Cardiac muscle cell (in vitro differentiated cells and primary cell): ENCODE results near the gene MTERF4. TPM values are rescaled to one million over a fixed set of nuclear protein-coding genes. Genes with fewer than 3 reads are reported as not detected.
A peak's percentile ranks its signal among the peaks of the same experiment; 100 is the strongest.

Experiments
- DNase-seq, 2 donors: peaks; one replicate each; pipeline versions ENCODE4 v3.0.0 to v3.0.0-alpha.2; 2010 to 2017; ENCODE audit warnings: low read depth in 1 of 2, low spot score in 1 of 2
- H3K27ac ChIP-seq: fragments of 200-600 bp; sonication (generic); 2 replicates; pipeline ENCODE4 v1.5.1; 2016
- H3K27me3 ChIP-seq: fragments of 200-600 bp; sonication (generic); 2 replicates; pipeline ENCODE4 v1.6.0; 2016; ENCODE audit warnings: control low read depth
- H3K36me3 ChIP-seq: fragments of 200-600 bp; sonication (generic); 2 replicates; pipeline ENCODE4 v1.5.1; 2016; ENCODE audit warnings: control low read depth
- H3K4me1 ChIP-seq: fragments of 200-600 bp; sonication (generic); 2 replicates; pipeline ENCODE4 v1.8.1; 2017; ENCODE audit warnings: low read depth, mild to moderate bottlenecking, mixed run types
- H3K4me3 ChIP-seq: fragments of 200-600 bp; sonication (generic); 2 replicates; pipeline ENCODE4 v1.5.1; 2016; ENCODE audit warnings: mild to moderate bottlenecking
- H3K9me3 ChIP-seq: fragments of 200-600 bp; sonication (generic); 2 replicates; pipeline ENCODE4 v1.5.1; 2017; ENCODE audit warnings: low read depth, mild to moderate bottlenecking, control low read depth
- polyA plus RNA-seq: library from polyadenylated mRNA; unstranded; fragments of >200 nt; fragmentation: Nextera tagmentation; extraction: Ambion mirVana; gene quantifications from 2 replicates; pipeline ENCODE4 v1.2.1, GENCODE V29; 2016
- total RNA-seq: library from RNA; depleted of rRNA; stranded (reverse); fragments of >200 nt; gene quantifications from 2 replicates; pipeline ENCODE4 v1.2.3, GENCODE V29; 2016
- TF ChIP-seq, protein P1 (sequence below): IDR thresholded peaks from 2 replicates; pipeline ENCODE4 v1.5.1; 2012; ENCODE audit warnings: low read depth, mild to moderate bottlenecking, low read length

The MTERF4 gene
- total and polyA plus RNA-seq, 2 experiments from 2014 or later = 26.9 to 105 TPM

DNA sequence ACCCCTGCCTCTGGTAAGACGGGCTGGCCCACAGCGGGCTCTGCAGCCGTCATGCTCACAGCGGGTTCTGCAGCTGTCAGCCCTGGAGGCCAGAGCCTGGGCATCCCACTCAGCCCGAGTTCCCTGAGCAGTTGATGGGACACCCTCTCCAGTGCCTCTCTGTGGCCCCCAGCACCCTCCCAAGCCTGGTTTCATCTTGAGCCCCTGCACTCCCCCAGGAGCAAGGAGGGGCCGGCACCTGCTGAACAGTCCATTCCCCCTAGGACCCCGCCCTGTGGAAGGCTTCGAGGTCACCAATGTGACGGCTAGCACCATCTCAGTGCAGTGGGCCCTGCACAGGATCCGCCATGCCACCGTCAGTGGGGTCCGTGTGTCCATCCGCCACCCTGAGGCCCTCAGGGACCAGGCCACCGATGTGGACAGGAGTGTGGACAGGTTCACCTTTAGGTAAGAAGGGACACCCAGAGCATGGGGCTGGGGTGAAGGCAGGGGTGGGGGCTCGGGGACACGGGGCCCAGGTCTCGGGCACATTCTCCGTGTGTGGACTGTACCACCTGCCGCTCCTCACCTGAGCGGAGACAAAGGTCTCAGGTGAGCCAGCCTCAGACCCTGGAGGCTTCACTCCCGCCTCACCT lies 34.5 kb downstream of the MTERF4 start:
- no peaks in the 10 kb centered on the region for H3K4me1 ChIP-seq
- no peak overlapping the region for H3K4me3 ChIP-seq
- TF ChIP-seq, protein P1, sequence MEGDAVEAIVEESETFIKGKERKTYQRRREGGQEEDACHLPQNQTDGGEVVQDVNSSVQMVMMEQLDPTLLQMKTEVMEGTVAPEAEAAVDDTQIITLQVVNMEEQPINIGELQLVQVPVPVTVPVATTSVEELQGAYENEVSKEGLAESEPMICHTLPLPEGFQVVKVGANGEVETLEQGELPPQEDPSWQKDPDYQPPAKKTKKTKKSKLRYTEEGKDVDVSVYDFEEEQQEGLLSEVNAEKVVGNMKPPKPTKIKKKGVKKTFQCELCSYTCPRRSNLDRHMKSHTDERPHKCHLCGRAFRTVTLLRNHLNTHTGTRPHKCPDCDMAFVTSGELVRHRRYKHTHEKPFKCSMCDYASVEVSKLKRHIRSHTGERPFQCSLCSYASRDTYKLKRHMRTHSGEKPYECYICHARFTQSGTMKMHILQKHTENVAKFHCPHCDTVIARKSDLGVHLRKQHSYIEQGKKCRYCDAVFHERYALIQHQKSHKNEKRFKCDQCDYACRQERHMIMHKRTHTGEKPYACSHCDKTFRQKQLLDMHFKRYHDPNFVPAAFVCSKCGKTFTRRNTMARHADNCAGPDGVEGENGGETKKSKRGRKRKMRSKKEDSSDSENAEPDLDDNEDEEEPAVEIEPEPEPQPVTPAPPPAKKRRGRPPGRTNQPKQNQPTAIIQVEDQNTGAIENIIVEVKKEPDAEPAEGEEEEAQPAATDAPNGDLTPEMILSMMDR = no peak
- H3K9me3 ChIP-seq = no peaks in the 10 kb centered on the region
- no peak overlapping the region for H3K27ac ChIP-seq
- no peak for DNase-seq
- H3K36me3 ChIP-seq = no peaks in the 10 kb centered on the region
- no peaks in the 10 kb centered on the region for H3K27me3 ChIP-seq

- H3K36me3 ChIP-seq = no peaks in the 10 kb centered on the region
- no peak overlapping the region for H3K4me3 ChIP-seq
- peak; percentile 22 to 72 for DNase-seq
- no peaks in the 10 kb centered on the region for H3K4me1 ChIP-seq
- no peaks in the 10 kb centered on the region for H3K9me3 ChIP-seq
- TF ChIP-seq, protein P1 = no peak
- no peak overlapping the region for H3K27ac ChIP-seq
- H3K27me3 ChIP-seq = no peaks in the 10 kb centered on the region
Measured at GRCh38 chr2:241066893-241067341, 35.2 kb downstream of the MTERF4 start.

DNA sequence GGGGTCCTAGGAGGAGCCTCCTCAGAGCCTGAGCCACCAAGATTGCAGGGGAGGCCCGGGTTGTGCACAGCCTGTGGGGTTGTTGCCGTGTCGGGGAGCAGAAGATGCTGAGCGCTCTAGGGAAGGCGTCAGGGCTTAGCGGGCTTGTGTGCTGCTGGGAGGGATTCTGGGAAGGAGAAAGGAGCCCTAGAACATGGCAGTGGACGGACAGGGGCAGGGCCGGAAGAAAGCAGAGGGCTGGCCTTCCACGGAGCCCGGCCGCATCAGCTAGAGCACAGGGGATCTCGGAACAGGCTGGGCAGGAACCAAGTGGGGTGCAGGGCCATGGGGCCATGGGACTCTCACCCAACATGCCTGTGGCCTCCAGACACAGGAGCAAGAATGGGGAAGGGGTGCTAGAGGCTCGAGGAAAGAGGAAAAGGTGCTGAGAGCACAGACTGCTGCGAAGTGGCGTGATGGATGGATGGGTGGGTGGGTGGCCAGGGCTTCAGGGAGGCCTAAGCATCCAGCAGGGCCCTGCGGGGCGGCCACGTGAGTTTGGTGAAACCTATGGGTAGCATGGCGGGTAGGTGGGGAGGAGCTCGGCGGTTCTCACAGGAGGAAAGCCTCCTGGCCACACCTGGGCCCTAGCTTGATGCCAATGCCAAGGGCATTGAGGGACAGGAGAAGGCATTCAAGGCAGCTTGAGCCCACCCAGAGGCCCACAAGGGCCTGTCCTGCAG lies 35.8 kb downstream of the MTERF4 start:
- Histone ChIP-seq H3K9me3 (no peaks in the 10 kb centered on the region), H3K4me3 (no peak overlapping the region), H3K36me3 (no peaks in the 10 kb centered on the region), H3K27ac (no peak overlapping the region), H3K27me3 (no peaks in the 10 kb centered on the region), H3K4me1 (no peaks in the 10 kb centered on the region)
- DNase-seq = no peak
- TF ChIP-seq, protein P1 = no peak

DNA sequence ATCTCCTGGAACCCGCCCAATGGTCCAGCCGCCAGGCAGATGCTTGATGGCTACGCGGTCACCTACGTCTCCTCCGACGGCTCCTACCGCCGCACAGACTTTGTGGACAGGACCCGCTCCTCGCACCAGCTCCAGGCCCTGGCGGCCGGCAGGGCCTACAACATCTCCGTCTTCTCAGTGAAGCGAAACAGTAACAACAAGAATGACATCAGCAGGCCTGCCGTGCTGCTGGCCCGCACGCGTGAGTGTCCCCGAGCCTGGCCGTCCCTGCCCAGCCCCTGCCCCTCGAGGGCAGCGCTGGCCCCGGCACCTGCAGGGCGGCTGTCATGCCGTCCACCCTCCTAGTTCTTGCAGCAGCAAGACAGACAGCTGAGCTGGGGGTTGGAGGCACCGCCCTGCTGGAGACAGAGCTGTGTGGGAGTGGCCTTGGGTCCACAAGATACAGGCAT lies 36.7 kb downstream of the MTERF4 start:
- Histone ChIP-seq H3K4me3 (no peak overlapping the region), H3K4me1 (no peaks in the 10 kb centered on the region), H3K9me3 (no peaks in the 10 kb centered on the region), H3K27me3 (no peaks in the 10 kb centered on the region), H3K36me3 (no peaks in the 10 kb centered on the region), H3K27ac (no peak overlapping the region)
- DNase-seq = no peak
- TF ChIP-seq, protein P1 = no peak

GRCh38 chr2:241064802-241065354 lies 37.2 kb downstream of the MTERF4 start:
- H3K4me1 ChIP-seq = no peaks in the 10 kb centered on the region
- no peak for DNase-seq

More at GRCh38 chr2:241064802-241065354, 37.2 kb downstream of the MTERF4 start:
- Histone ChIP-seq H3K36me3 (no peaks in the 10 kb centered on the region), H3K4me3 (no peak overlapping the region), H3K9me3 (no peaks in the 10 kb centered on the region), H3K27me3 (no peaks in the 10 kb centered on the region), H3K27ac (no peak overlapping the region)
- TF ChIP-seq, protein P1 = no peak
